NCI-H1105 (cell line): Measurements from ENCODE around the gene USP30.

Experiments used
- DNase-seq: peaks from one replicate; lab custom pipeline; 2025; lab: John Stamatoyannopoulos, UW

Gene USP30

GRCh38 chr12:109098183-109098604 is 45.8 kb downstream of the USP30 start:
- DNase-seq, result peak; percentile 52

GRCh38 chr12:109098651-109099050 is 46.3 kb downstream of the USP30 start:
- no peak for DNase-seq

GRCh38 chr12:109099431-109100020 is 47.1 kb downstream of the USP30 start:
- no peak for DNase-seq

GRCh38 chr12:109100741-109101140 is 48.4 kb downstream of the USP30 start:
- no peak for DNase-seq

GRCh38 chr12:109102491-109102890 is 50.1 kb downstream of the USP30 start:
- DNase-seq, result no peak

GRCh38 chr12:109105176-109105575 is 52.8 kb downstream of the USP30 start:
- no peak for DNase-seq

GRCh38 chr12:109109746-109110350 is 57.5 kb downstream of the USP30 start:
- DNase-seq, result no peak

- peak; percentile 88 for DNase-seq
These were observed 58.7 kb downstream of the USP30 start for GRCh38 chr12:109110988-109111495.

GRCh38 chr12:109112720-109113465 is 60.5 kb downstream of the USP30 start:
- DNase-seq, result no peak

- no peak for DNase-seq
These were observed 61.4 kb downstream of the USP30 start for GRCh38 chr12:109113661-109114321.

GRCh38 chr12:109114644-109115043 is 62.3 kb downstream of the USP30 start:
- DNase-seq, result no peak

GRCh38 chr12:109115404-109115757 is 63.0 kb downstream of the USP30 start:
- no peak for DNase-seq

- DNase-seq, result peak; percentile 13
These were observed 63.6 kb downstream of the USP30 start, which contains the start of gene ACACB for GRCh38 chr12:109115758-109116610. TSS of gene ACACB (plus strand) at chr12:109116587. CDS start at chr12:109139406, 22,819 bp downstream.

GRCh38 chr12:109116611-109116949 is 64.2 kb downstream of the USP30 start:
- DNase-seq, result no peak

GRCh38 chr12:109120095-109120494 is 67.7 kb downstream of the USP30 start:
- no peak for DNase-seq

- DNase-seq, result no peak
These were observed 68.2 kb downstream of the USP30 start for GRCh38 chr12:109120557-109120956.

- no peak for DNase-seq
These were observed 69.0 kb downstream of the USP30 start for GRCh38 chr12:109121346-109121880.

- no peak for DNase-seq
These were observed 72.7 kb downstream of the USP30 start for GRCh38 chr12:109124878-109125648.

GRCh38 chr12:109125791-109126190 is 73.4 kb downstream of the USP30 start:
- DNase-seq, result no peak

- DNase-seq, result no peak
These were observed 74.4 kb downstream of the USP30 start for GRCh38 chr12:109126784-109127183.
